Measurements from ENCODE around the gene POMGNT2. TPM values are rescaled to one million over a fixed set of nuclear protein-coding genes. Genes with fewer than 3 reads are reported as not detected.

The POMGNT2 gene
- total RNA-seq (2014; rRNA removed; shearing (Covaris generic)): 16.1 and 16.2 TPM in 2 replicates
- 31.6 and 37.7 TPM in 2 replicates for polyA plus RNA-seq (2015; cell fraction: cytosol; rRNA removed)
- 8.3 and 8.6 TPM in 2 replicates for polyA plus RNA-seq (2015; cell fraction: nucleus; rRNA removed)

DNA sequence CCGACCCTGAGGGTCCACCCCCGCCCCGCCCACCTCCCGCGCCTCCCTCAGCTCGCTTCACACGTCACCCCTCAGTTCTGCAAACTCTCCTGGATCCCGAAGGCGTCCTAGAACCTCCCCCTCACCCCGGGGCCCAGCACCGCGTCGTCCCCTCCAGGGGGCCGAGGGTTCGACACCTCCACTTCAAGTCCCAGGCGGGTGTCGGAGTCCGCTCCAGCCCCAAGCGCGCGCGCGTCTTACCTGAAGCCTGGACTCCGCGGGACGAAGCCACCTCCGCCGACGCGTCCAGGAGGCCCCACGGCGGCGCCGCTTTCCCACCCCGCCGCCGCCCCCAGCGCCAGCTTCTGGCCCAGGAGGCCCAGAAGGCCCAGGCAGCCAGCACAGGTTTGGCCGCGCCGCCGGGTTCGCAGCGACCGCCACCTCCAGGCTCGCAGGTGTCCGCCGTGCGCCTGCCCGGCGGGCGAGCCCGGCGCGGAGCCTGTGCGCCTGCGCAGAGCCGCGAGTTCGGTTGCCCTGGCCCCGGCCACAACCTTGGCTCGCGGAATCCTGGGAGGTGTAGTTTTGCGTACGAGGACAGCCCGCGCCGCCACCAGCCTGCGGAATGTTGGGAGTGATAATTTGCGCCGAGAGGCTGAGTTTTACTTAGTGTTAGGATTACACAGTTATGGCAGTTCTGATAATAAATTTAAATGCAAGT is at the start of gene POMGNT2:
Gene POMGNT2 (minus strand): TSS at position 484 of the 697 bp plus-strand sequence. CDS start 24,648 bp downstream, outside the sequence.
- in situ Hi-C loops (cut with HindIII; ENCODE audit: low pct_unique_long_range_greater_than_20kb, low sequenced_read_pairs): no loop called here
- peak; percentile 86 for DNase-seq (ENCODE audit: low read depth, low spot score)

DNA sequence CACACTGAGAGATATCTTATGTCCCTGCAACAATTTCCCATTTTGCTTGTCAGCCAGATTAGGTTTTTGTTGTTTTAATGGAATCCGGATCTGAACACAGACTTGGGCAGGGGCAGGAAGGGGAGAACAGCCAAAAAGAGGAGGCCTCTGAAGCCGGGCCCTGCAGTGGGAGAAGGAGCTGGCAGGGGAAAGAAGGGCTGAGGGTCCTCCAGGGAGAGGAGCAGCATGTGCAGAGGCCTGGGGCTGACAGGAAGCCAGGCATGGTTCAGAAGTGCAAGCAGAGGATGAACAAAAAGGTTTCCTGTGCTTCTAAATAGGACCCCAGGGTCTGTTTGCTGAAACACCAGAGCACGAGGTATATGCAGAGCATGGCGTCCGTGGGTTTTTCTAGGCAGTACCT is 49.1 kb upstream of the POMGNT2 start:
- in situ Hi-C loops (cut with HindIII; ENCODE audit: low pct_unique_long_range_greater_than_20kb, low sequenced_read_pairs): no loop called here
- DNase-seq (ENCODE audit: low read depth, low spot score): no peak

- in situ Hi-C loops (cut with HindIII; ENCODE audit: low pct_unique_long_range_greater_than_20kb, low sequenced_read_pairs): no loop called here
- DNase-seq (ENCODE audit: low read depth, low spot score): no peak
Measured at GRCh38 chr3:43153216-43154083, 47.6 kb upstream of the POMGNT2 start.

DNA sequence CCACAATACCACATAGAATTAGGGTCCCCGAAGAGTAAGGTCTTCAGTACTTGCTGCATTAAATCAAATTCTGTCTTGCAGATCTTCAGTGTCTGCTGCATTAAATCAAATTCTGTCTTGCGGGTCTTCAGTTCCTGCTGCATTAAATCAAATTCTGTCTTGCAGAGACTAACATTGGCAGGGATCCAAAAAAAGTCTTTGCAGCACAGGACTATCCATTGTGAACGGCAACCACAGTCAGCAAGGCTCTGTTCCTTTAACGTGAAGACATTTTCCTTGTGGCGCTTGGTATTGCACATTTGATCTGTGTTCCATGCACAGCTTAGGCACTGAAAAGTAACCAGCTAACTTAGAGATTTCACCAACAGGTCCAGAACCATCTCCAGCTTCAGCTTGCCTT is 46.8 kb upstream of the POMGNT2 start:
- peak; percentile 44 for DNase-seq (ENCODE audit: low read depth, low spot score)
- in situ Hi-C loops (cut with HindIII; ENCODE audit: low pct_unique_long_range_greater_than_20kb, low sequenced_read_pairs): no loop called here

GRCh38 chr3:43148033-43148432 is 42.2 kb upstream of the POMGNT2 start:
- in situ Hi-C loops (cut with HindIII; ENCODE audit: low pct_unique_long_range_greater_than_20kb, low sequenced_read_pairs): no loop called here
- DNase-seq (ENCODE audit: low read depth, low spot score): no peak

DNA sequence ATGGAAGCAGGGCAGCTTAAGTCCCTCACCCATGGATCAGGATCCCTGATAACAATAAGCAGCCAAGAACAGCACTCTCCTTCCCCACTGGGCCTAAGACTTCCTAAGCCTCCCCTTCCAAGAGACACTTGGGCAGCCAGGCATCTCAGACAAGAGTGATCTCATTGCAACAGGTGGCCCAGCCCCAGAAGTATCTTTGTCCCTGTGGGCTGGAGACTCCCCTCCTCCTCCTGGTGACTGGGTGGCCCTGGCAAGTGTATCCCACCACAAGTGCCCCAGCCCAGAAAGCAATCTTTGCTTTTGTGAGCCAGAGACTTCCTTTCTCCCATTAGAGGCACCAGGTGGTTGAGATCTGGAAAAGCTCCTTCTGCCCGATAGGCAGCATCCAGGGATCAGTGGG is 40.7 kb upstream of the POMGNT2 start:
- in situ Hi-C loops (cut with HindIII; ENCODE audit: low pct_unique_long_range_greater_than_20kb, low sequenced_read_pairs): no loop called here
- no peak for DNase-seq (ENCODE audit: low read depth, low spot score)

DNA sequence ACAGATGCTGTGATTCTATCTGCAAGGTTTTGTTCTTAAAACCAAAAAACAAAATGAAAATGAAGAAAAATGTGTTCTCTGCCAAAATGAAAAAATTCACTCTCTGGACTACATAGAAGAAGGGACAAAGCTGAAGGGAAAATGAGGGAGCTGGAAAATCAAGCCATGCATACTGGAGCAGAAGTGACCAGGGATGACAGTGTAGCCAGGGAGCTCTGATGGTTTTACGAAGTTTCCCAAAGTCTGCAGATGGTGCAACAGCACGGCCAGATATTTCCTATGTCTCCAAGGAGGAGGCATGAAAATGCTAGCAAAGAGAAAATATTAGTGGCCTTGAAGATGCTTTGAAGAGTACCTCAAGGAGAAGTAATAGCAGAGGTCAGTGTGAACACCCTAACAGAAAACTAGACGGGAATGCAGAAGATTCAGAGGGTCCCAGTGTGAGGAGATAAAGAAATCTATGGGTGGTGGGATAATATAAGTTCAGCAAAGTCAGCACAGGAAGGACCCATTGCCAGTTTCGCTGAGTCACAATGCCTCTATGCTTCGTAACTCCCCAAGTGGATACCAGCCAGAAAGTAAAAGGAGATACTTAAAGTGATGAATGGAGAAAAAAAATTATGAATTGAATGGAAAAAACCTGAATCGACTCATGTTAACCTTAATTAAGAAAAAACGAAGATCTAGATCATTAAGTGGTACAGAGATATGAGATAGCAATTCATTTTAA is 39.0 kb upstream of the POMGNT2 start:
- no peak for DNase-seq (ENCODE audit: low read depth, low spot score)
- in situ Hi-C loops (cut with HindIII; ENCODE audit: low pct_unique_long_range_greater_than_20kb, low sequenced_read_pairs): no loop called here

GRCh38 chr3:43142472-43142871 is 36.6 kb upstream of the POMGNT2 start:
- in situ Hi-C loops (cut with HindIII; ENCODE audit: low pct_unique_long_range_greater_than_20kb, low sequenced_read_pairs): no loop called here
- no peak for DNase-seq (ENCODE audit: low read depth, low spot score)

- in situ Hi-C loops (cut with HindIII; ENCODE audit: low pct_unique_long_range_greater_than_20kb, low sequenced_read_pairs): no loop called here
- DNase-seq (ENCODE audit: low read depth, low spot score): no peak
Measured at GRCh38 chr3:43138488-43139231, 32.8 kb upstream of the POMGNT2 start.

DNA sequence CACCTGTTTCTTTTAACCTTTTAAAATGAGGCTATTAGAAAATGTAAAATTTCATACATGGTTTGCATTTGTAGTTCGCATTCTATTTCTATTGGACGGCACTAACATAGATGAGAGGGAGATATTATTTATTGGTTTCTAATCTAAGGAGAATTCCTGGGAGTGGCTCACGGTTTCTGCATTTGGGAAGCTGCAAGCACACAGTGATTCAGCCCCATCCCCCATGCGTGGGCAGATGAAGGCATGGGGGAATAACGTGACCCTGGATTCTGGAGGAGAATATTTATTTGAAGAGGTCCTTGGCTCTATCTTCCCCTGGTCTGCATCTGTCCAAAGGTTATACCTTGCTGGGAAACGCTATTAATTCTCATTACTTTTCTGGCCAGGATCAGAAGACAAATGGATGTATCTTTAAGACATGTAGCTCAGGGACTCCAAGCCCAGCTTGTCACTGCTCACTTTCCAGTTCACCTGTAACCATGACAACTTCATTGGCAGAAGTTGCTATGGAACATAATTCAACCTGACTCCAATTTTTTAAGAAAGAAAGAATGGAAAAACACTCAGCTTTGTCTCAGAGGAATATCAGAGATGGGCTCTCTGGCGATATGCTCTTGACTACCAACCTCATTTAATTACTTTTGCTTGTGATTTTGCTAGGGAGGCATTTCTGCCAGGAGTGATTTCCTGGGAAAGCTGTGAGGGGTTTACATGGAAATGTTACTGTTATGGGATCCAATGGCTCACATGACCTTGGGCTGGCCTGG is 27.2 kb upstream of the POMGNT2 start:
- in situ Hi-C loops (cut with HindIII; ENCODE audit: low pct_unique_long_range_greater_than_20kb, low sequenced_read_pairs): no loop called here
- DNase-seq (ENCODE audit: low read depth, low spot score): no peak

DNA sequence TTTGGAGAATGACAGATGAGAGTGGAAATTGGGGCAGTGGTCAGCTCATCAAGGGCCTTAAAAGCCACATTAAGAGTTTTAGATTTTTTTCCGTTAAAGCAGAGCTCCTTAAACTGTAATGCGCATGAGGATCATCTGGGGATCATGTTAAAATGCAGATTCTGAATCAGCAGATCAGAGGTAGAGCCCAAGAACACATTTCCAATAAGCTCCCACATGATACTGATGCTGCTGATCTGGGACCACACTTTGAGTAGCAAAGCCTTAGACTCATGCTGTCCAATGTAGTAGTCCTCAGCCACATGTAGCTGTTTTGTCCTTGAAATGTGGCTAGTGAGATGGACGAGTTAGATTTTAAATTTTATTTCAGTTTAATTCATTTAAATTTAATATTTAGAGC is 26.3 kb upstream of the POMGNT2 start:
- no peak for DNase-seq (ENCODE audit: low read depth, low spot score)
- in situ Hi-C loops (cut with HindIII; ENCODE audit: low pct_unique_long_range_greater_than_20kb, low sequenced_read_pairs): no loop called here

GRCh38 chr3:43128464-43128863 is 22.6 kb upstream of the POMGNT2 start:
- no peak for DNase-seq (ENCODE audit: low read depth, low spot score)
- in situ Hi-C loops (cut with HindIII; ENCODE audit: low pct_unique_long_range_greater_than_20kb, low sequenced_read_pairs): no loop called here

DNA sequence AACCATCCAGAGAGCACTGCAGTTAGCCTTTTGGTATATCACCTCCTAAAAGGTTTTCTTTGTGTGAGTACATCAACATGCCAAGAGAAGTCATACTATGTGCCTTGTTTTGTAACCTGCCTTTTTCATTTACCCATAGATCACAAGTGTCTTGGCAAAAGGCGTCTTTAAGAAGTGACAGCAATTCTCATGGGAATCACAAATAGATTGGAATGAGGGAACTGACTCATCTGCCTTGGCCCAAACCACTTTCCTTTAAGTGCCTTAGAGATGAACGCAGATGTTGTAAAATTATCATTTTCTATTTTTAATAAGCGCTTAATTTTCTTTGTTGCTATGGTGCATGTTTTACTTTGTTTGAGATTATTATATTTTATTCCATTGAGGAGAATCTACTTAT is 20.7 kb upstream of the POMGNT2 start:
- no peak for DNase-seq (ENCODE audit: low read depth, low spot score)
- in situ Hi-C loops (cut with HindIII; ENCODE audit: low pct_unique_long_range_greater_than_20kb, low sequenced_read_pairs): no loop called here

DNA sequence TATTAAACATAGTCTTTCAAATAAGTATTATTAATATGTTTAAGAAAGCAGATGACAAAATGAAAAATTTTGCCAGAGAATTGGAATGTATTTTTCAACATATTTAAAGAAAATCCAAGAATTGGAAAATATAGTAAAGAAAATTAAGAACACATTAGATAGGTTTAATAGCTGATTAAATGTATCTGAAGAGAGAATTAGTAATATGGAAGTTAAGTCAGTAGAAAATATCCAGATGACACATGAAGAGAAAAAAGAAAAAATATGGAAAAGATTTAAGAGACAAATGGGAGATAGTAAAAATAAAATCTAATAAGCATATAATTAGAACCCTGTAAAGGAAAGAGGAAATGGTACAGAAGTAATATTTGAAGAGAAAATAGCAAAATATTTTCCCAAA is 18.0 kb upstream of the POMGNT2 start:
- in situ Hi-C loops (cut with HindIII; ENCODE audit: low pct_unique_long_range_greater_than_20kb, low sequenced_read_pairs): no loop called here

GRCh38 chr3:43120937-43121336 is 15.1 kb upstream of the POMGNT2 start:
- in situ Hi-C loops (cut with HindIII; ENCODE audit: low pct_unique_long_range_greater_than_20kb, low sequenced_read_pairs): no loop called here
- no peak for DNase-seq (ENCODE audit: low read depth, low spot score)

More for the DNA sequence above, 18.0 kb upstream of the POMGNT2 start:
- DNase-seq (ENCODE audit: low read depth, low spot score): no peak

- DNase-seq (ENCODE audit: low read depth, low spot score): no peak
- in situ Hi-C loops (cut with HindIII; ENCODE audit: low pct_unique_long_range_greater_than_20kb, low sequenced_read_pairs): no loop called here
Measured at GRCh38 chr3:43117257-43117656, 11.4 kb upstream of the POMGNT2 start.

- in situ Hi-C loops (cut with HindIII; ENCODE audit: low pct_unique_long_range_greater_than_20kb, low sequenced_read_pairs): no loop called here
Measured at GRCh38 chr3:43113671-43114070, 7.8 kb upstream of the POMGNT2 start.

More at GRCh38 chr3:43113671-43114070, 7.8 kb upstream of the POMGNT2 start:
- no peak for DNase-seq (ENCODE audit: low read depth, low spot score)

Measured in SK-MEL-5 (cell line).